AML-193 (cell line): Measurements from ENCODE around the gene CCDC198.

Experiments used
- DNase-seq, 2 experiments: peaks; one replicate each; lab custom pipeline; 2025; lab: John Stamatoyannopoulos, UW

CCDC198 gene

DNA sequence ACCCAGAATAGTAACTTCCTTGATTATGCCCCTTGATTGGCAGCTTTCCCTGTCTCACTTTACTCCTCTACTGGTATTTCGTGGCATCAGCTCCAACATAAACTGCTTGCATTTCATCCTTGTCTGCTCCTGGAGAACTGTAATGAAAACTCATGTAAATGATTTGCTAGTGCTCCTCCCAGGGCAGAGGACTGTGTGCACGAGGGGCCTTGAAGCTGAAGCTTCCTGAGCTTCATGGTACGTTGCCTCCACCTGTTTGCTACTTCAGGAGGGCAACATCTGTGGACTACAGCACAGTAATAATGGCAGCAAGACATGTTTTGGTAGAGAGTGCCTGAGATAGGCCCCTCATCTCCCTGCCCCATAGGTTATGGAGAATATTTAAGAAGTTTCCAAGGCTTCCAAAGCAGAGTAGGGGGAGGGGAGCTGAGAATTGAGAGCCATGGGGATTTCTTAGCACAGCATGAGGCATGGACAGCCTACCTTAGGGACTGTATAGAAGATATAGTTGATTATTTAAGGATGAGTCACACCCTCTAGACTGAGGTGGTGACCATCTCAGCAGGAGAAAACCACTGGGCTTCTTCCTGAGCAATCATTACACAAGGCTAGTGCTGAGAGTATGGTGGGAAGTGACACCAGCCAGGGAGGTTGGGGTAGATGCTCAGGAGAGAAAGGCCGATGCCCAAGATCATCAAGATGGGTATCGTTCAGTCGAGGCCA lies 29.5 kb downstream of the CCDC198 start:
- no peak for DNase-seq

DNA sequence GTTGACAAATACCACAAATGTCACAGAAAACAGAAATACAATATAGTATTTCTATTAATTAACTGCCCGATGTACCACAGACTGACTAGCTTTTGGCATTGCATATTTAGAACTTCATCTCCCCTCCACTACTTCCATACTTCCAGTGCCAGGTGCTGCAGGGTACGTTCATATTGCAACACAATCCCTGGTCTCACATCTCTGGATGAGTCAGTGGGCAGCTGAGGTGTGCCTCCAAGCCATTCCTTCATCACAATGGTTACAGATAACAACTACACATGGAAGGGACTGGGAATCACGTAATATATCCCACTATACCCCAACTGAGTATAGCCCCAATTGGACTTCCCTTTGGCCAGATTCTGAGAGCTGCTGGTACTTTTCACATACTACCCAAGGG lies 31.1 kb downstream of the CCDC198 start:
- DNase-seq = no peak

DNA sequence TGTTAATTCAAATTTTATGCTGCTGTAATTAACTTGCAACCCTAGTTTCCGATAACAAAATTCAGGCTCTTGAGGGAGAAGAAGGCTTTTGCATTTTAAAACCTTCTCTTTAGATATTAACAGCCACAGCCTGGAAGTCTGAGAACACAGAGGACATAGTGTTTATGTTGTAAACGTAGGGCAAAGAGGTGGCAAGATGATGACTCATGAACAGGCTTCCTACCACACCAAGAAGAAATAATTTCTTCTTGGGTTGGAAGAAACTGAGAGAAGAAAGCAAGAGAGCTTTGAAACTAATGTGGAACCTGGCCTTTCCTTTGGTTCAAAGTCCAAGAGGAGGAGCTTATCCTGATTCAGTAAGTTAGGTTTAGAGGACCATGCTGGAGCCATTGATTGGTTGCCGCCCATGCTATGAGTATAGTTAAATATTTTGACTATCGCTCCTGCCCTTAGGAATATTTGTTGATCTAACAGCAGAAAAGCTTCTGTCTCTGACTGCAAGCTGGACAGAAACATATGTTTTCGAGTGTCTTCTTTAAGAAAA lies 31.8 kb downstream of the CCDC198 start:
- no peak for DNase-seq

DNA sequence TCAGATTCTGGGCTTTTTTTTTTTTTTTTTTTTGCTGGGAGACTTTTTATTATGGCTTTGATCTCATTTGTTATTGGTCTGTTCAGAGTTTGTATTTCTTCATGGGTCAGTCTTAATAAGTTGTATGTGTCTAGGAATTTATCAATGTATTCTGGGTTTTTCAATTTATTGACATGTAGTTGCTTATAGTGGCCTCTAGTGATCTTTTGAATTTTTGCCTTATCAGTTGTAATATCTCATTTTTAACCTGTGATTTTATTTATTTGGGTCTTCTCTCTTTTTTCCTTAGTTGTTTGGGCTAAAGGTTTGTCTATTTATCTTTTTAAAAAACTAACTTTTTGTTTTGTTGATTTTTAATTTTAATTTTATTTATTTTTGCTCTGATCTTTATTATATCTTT lies 57.7 kb downstream of the CCDC198 start:
- no peak for DNase-seq

DNA sequence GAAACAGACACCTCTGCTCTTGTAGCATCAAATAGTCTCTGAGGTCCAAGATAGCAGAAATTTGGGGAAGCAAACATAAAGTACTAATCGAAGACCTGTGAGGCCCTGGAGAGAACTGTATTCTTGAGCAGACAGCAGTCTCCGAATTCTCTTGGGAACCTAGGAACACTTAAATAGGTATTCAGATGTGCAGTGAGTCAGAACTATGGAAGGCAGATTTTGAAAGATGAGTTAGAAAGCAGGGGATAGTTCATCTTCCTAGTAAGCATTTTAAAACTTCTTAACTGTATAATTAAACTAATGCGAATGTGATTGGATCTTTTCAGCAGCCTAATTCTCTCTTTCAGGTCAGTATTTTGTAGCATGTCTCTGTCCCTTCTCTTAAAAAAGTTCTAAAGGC lies 72.7 kb downstream of the CCDC198 start:
- DNase-seq = no peak

DNA sequence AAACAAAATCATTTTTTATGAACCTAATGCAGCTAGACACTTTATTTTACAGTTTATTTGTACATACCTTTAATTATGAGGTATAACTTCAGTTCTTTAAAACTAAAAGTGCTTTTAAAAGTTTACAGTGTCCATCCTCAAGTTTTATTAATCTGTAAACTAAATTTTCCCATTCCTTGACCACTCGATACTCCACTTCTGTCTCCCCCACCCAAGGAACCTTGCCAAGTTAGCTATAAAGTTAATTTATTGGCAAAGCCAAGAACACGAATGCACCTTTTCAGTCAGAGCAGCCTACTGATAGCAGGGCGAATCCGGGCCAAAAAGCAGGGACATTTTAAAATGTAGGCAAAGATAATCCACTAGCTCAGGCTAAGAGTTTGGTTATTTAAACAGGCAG lies 73.6 kb downstream of the CCDC198 start:
- DNase-seq = no peak
